Thymus (tissue), 11 donors: ENCODE measurements around the gene ERRFI1. TPM values are rescaled to one million over a fixed set of nuclear protein-coding genes. Genes with fewer than 3 reads are reported as not detected.
A peak's percentile ranks its signal among the peaks of the same experiment; 100 is the strongest.

Experiments
- DNase-seq, 9 donors: peaks; one replicate each; pipeline ENCODE4 v3.0.0-alpha.2; 2013; ENCODE audit warnings: low spot score in 9 of 9, low read depth in 6 of 9, missing footprints in 1 of 9
- H3K27ac ChIP-seq, 2 donors: one replicate each; pipeline ENCODE4 v1.5.1; 2013; ENCODE audit warnings: control low read depth in 1 of 2, low read depth in 1 of 2, low read length in 1 of 2, mild to moderate bottlenecking in 1 of 2, moderate library complexity in 1 of 2
- H3K27me3 ChIP-seq, 2 donors: one replicate each; pipeline ENCODE4 v1.5.1; 2013; ENCODE audit warnings: low read length in 1 of 2; ENCODE audit not compliant: control insufficient read depth in 2 of 2, insufficient read depth in 1 of 2
- H3K36me3 ChIP-seq, 2 donors: one replicate each; pipeline ENCODE4 v1.5.1; 2013; ENCODE audit warnings: low read length in 1 of 2, mild to moderate bottlenecking in 1 of 2, moderate library complexity in 1 of 2; ENCODE audit not compliant: control insufficient read depth in 2 of 2, insufficient read depth in 2 of 2
- H3K4me1 ChIP-seq, 2 donors: one replicate each; pipeline ENCODE4 v1.5.1; 2013; ENCODE audit warnings: low read length in 2 of 2; ENCODE audit not compliant: control insufficient read depth in 2 of 2, insufficient read depth in 2 of 2
- H3K4me3 ChIP-seq, 2 donors: one replicate each; pipeline ENCODE4 v1.5.1; 2013; ENCODE audit warnings: low read length in 2 of 2, control low read depth in 1 of 2, mild to moderate bottlenecking in 1 of 2
- H3K9me3 ChIP-seq, 2 donors: one replicate each; pipeline ENCODE4 v1.5.1; 2013; ENCODE audit warnings: low read length in 1 of 2, mild to moderate bottlenecking in 1 of 2; ENCODE audit not compliant: control insufficient read depth in 2 of 2, insufficient read depth in 1 of 2
- WGBS: extraction: QIAGEN DNeasy Blood & Tissue Kit; methylation state at CpG from one replicate; pipeline ENCODE4 v1.1.7; 2013; 5-methylcytosine and 5-hydroxymethylcytosine counted together
- polyA plus RNA-seq: library from polyadenylated mRNA; stranded (reverse); fragments of 200-250 nt; gene quantifications from one replicate; pipeline ENCODE4 v1.2.3, GENCODE V29; 2013
- total RNA-seq: library from RNA; stranded (reverse); fragments of 120-200 nt; gene quantifications from one replicate; pipeline ENCODE4 v1.2.4, GENCODE V29; 2013
- donor health status: healthy.

Gene ERRFI1
- total and polyA plus RNA-seq, 2 donors, result 3.5 to 75.0 TPM

DNA sequence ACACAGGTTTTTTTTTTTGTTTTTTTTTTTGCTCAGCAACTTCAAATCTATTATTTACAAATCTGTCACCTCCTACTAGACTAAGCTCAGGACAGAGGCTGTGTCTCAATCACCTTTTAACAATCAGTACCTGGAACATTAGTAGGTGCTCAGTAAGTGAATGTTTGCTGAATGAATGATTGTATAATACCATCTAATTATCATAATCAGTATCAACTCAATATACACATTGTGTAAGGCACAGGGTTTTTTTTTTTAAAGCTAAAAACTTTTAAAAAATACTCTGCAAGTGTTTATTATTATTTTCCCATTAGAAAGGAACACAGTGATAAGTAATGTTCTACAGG lies 9.2 kb downstream of the ERRFI1 start:
- Histone ChIP-seq H3K4me1 (peaks cover 0 to 6% of the 10 kb centered on the region in 2 donors), H3K27me3 (peaks cover 4 to 26% of the 10 kb centered on the region in 2 donors), H3K36me3 (no peaks in the 10 kb centered on the region), H3K4me3 (no peak overlapping the region), H3K27ac (no peak overlapping the region), H3K9me3 (no peaks in the 10 kb centered on the region)
- no peak for DNase-seq

DNA sequence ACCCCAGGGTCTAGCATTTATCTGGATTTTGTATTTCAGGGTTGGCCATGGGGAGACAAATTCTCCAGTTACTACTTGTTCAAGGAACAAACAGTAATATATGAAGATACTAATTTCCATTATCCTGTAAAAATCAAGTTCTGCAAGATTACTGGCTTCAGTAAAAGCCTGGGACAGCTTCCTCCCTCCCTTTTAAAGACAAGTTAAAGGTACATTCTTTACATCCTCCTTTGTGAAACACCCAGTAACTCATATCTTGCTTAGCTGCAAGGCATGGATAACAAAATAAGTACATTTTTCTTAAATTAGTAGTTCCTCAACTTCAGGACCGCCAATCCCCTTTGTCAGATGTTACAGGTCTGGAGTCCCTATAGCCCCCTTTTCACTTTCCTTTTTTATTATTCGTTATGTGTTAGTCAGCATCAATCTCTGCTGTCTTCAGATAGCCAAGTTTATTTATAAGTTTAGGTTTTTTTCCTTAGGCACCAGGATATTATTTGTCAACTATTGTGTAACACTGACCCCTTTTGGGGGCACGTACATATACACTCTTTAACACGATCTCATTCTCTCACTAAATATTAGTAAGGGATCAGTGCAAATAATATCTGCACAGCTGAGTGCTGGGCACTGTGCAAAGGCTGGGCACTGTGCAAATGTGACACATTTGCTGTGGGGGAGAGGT lies 9.8 kb downstream of the ERRFI1 start:
- H3K4me3 ChIP-seq, result no peak overlapping the region

DNA sequence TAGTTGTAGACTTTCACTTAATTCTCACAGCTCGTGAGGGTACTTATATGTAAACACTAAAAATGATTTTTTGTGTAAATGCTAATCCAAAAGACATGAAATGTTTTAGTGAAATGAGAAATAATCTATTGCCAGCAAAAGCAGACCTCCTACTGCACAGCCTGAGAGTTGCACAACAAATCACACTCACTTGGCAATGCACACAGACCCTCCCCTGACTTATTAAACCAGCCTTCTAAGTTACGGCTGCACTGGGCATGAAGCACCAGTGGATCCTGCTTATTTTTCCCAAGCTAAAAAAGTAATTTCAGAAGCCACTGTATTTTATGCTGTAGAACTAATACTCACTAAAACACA lies 10.3 kb downstream of the ERRFI1 start:
- no peaks in the 10 kb centered on the region for H3K36me3 ChIP-seq
- WGBS, result 90% methylated on average over 2 of the region's 2 CpGs
- H3K27ac ChIP-seq, result no peak overlapping the region
- peaks cover 0 to 6% of the 10 kb centered on the region in 2 donors for H3K4me1 ChIP-seq
- H3K9me3 ChIP-seq, result no peaks in the 10 kb centered on the region
- no peak for DNase-seq
- H3K4me3 ChIP-seq, result no peak overlapping the region
- peaks cover 0 to 22% of the 10 kb centered on the region in 2 donors for H3K27me3 ChIP-seq

More for the DNA sequence above, 9.8 kb downstream of the ERRFI1 start:
- H3K36me3 ChIP-seq, result no peaks in the 10 kb centered on the region
- H3K9me3 ChIP-seq, result no peaks in the 10 kb centered on the region
- DNase-seq, result no peak
- H3K27me3 ChIP-seq, result peaks cover 0 to 22% of the 10 kb centered on the region in 2 donors
- no peak overlapping the region for H3K27ac ChIP-seq
- H3K4me1 ChIP-seq, result peaks cover 0 to 6% of the 10 kb centered on the region in 2 donors
- 43% methylated on average over 4 of the region's 4 CpGs for WGBS

DNA sequence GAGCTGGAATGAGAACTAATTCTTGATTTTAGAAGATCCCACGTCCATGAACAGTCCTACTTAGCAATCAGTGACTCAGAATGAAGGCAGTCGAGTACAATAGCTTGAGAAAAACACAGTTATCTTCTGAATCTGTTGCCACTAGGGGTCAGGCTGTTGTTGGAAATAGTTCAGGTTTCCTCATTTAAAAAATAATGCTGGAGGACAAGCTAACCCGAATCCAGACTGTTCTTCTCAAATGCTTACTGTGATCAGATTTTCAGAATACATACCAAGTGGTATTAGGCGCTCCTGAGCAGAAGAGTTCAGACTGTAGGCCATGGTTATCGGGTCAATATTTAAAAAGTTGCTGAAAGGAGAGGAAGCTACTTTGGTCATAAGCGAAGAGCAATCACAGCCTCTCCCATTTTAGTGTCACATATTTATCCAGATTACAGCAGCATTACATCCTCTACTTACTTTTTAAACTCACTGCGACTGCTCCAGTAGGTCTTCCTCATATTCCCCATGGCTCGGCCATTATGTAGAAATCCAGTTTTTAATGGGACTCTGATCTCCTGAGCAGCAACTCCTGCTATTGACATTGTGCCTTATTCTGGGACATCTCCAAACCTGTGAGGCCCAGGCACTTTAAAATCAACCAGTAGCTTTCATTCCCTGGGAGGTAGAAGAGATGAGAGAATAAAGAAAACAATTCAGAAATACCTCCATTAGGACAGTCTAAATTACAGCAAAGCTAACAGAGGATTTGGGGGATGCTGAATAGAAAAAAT lies 10.9 kb downstream of the ERRFI1 start:
- H3K4me1 ChIP-seq, result peaks cover 0 to 6% of the 10 kb centered on the region in 2 donors
- H3K27ac ChIP-seq, result no peak overlapping the region
- H3K27me3 ChIP-seq, result peaks cover 0 to 22% of the 10 kb centered on the region in 2 donors
- no peaks in the 10 kb centered on the region for H3K36me3 ChIP-seq
- H3K4me3 ChIP-seq, result no peak overlapping the region
- H3K9me3 ChIP-seq, result no peaks in the 10 kb centered on the region
- 45% methylated on average over 8 of the region's 8 CpGs for WGBS
- DNase-seq, result peak in 8 of 9 donors; percentile 27 to 75 (median 40)

DNA sequence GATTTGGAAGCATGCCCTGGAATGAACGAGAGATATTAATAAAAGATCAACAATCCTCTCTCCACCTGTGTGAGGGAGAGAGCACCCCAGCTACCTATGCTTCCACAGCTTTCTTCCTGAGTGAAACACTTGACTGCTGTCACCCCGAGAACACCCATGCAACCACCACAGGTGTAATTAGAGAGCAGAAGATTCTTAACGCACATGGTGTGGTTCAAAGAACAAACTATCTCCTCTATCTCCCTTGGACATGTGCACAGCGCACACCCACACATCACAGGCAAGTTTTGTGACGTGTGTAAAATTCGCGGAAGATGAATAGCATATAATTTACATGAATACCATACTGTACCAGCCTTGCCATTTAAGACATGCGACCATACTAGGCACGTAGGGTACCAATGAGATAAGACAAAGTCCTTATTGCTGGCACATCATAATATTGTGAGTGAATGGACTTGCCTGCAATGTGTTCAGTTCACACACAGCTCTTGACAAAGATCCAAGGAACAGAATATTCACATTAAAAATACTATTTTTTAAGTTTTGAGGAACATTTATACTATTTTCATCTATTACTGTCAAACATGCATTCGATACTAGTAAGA lies 11.6 kb downstream of the ERRFI1 start:
- H3K4me1 ChIP-seq, result peaks cover 0 to 6% of the 10 kb centered on the region in 2 donors
- no peak overlapping the region for H3K4me3 ChIP-seq
- H3K36me3 ChIP-seq, result no peaks in the 10 kb centered on the region
- H3K27me3 ChIP-seq, result peaks cover 0 to 22% of the 10 kb centered on the region in 2 donors
- H3K27ac ChIP-seq, result no peak overlapping the region
- WGBS, result 93% methylated on average over 10 of the region's 10 CpGs
- no peak for DNase-seq
- H3K9me3 ChIP-seq, result no peaks in the 10 kb centered on the region

DNA sequence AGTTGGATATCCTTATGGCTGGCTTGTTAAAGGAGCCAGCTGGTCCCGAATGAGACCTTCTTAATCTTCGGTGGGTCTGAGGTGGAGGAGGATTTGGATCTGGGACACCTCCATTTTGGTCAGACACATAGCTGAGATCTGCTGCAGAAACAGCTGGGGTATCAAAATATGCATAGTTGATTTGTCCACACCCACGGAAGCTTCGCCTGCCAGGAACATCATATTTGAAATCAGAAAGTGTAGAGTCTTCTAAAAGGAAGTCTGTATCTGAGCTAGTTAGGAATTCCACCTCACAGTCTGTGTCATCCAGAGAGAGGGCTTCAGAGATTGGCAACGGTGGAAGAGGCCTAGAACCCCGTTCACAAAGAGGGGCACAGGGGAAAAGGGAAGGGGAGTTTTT lies 12.3 kb downstream of the ERRFI1 start:
- peaks cover 0 to 2% of the 10 kb centered on the region in 2 donors for H3K4me1 ChIP-seq
- 91% methylated on average over 6 of the region's 6 CpGs for WGBS
- H3K27ac ChIP-seq, result no peak overlapping the region
- H3K4me3 ChIP-seq, result no peak overlapping the region
- peaks cover 0 to 18% of the 10 kb centered on the region in 2 donors for H3K27me3 ChIP-seq
- no peaks in the 10 kb centered on the region for H3K36me3 ChIP-seq
- H3K9me3 ChIP-seq, result no peaks in the 10 kb centered on the region
- DNase-seq, result no peak

DNA sequence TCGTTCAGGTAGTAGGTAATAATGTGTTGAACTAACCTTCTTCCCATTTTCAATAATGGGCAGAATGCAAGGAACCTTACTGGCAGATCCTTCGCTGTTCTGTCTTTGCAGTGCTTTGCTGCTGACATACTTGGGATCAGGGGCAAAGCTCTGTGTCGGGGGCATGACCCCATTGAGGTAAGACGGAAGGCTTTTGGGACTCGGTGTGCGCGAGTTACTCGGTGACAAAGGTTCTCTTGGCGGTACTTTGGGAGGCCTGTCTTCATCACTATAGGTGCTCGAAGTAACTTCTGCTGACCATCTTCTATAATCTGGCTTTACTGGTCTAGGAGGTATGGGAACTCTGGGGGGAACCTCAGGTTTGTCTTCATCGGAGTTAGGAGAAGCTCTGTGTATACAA lies 12.7 kb downstream of the ERRFI1 start:
- Histone ChIP-seq H3K4me3 (no peak overlapping the region), H3K27me3 (peaks cover 0 to 16% of the 10 kb centered on the region in 2 donors), H3K27ac (no peak overlapping the region), H3K4me1 (peaks cover 0 to 2% of the 10 kb centered on the region in 2 donors), H3K9me3 (no peaks in the 10 kb centered on the region), H3K36me3 (no peaks in the 10 kb centered on the region)
- no peak for DNase-seq
- 96% methylated on average over 11 of the region's 11 CpGs for WGBS

DNA sequence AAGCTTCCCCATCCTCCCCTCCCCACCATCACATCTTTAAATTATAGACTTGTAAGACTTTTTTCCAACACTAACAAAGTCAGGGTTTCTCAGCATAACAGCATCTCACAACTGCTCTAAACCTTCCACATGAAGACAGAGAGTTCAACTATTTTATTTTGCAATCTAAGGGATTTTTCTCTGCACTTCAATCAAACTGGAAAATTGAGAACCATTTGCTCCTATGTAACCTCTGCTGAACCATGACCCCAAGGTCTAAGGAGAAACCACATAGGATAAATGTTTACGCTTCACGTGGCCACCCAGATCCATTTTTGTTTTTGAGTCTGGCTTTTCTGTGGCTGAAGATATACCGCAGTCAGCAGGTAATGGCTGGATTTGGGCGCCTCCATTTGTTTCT lies 13.2 kb downstream of the ERRFI1 start:
- no peak for DNase-seq
- Histone ChIP-seq H3K4me1 (peaks cover 0 to 2% of the 10 kb centered on the region in 2 donors), H3K9me3 (no peaks in the 10 kb centered on the region), H3K4me3 (no peak overlapping the region), H3K27me3 (peaks cover 0 to 12% of the 10 kb centered on the region in 2 donors), H3K36me3 (no peaks in the 10 kb centered on the region), H3K27ac (no peak overlapping the region)
- 95% methylated on average over 4 of the region's 4 CpGs for WGBS
